ENCODE data around the gene ANXA1. TPM values are rescaled to one million over a fixed set of nuclear protein-coding genes. Genes with fewer than 3 reads are reported as not detected.

Gene ANXA1, protein sequence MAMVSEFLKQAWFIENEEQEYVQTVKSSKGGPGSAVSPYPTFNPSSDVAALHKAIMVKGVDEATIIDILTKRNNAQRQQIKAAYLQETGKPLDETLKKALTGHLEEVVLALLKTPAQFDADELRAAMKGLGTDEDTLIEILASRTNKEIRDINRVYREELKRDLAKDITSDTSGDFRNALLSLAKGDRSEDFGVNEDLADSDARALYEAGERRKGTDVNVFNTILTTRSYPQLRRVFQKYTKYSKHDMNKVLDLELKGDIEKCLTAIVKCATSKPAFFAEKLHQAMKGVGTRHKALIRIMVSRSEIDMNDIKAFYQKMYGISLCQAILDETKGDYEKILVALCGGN
- total RNA-seq (2021) (1.1 to 2.1 TPM (median 1.7 TPM) in 3 replicates), Bru-seq, nascent RNA (percentile 25 among the genes with signal in this experiment)
- long read RNA-seq, experiment 1, transcript ANXA1-201 (13 exons, 1,509 nt): major isoform, 10 of 11 reads
- long read RNA-seq, experiment 1, partial matches to known transcripts: 0 of 11 reads
- long read RNA-seq, experiment 1, other reads (novel, unspliced or antisense): 1 of 11 reads
- long read RNA-seq, experiment 2: 0 reads
- long read RNA-seq, experiment 3, transcript ANXA1-201 (13 exons, 1,509 nt): major isoform, 24 of 26 reads
- long read RNA-seq, experiment 3, partial matches to known transcripts: 0 of 26 reads
- long read RNA-seq, experiment 3, other reads (novel, unspliced or antisense): 1 of 26 reads

GRCh38 chr9:73151653-73152542 is at the start of gene ANXA1:
TSS of gene ANXA1 (plus strand) at chr9:73151865. CDS start at chr9:73158536, 6,671 bp downstream.
- H3K27me3 Mint-ChIP-seq (ENCODE audit: low read depth): no peaks in the 10 kb centered on the region
- 0 out of 2 replicates have a peak, but pooled peaks cover 3% of the 10 kb centered on the region for H3K9me3 Mint-ChIP-seq
- ChIA-PET POLR2A (no interaction called here), CTCF (interaction anchor here (0.6 to 1.7 kb wide), 2 partner anchors 44 to 1056 kb away, joined by 3 to 8 read pairs; no protein-coding TSS in a partner anchor)
- peak within 1 kb of the TSS; percentile 95 for H3K27ac Mint-ChIP-seq
- TF ChIP-seq, protein P1, sequence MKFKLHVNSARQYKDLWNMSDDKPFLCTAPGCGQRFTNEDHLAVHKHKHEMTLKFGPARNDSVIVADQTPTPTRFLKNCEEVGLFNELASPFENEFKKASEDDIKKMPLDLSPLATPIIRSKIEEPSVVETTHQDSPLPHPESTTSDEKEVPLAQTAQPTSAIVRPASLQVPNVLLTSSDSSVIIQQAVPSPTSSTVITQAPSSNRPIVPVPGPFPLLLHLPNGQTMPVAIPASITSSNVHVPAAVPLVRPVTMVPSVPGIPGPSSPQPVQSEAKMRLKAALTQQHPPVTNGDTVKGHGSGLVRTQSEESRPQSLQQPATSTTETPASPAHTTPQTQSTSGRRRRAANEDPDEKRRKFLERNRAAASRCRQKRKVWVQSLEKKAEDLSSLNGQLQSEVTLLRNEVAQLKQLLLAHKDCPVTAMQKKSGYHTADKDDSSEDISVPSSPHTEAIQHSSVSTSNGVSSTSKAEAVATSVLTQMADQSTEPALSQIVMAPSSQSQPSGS (CRISPR knock-in tag; IDR thresholded peaks at IDR 0.05; ENCODE audit: borderline replicate concordance, low read depth): no peak
- TF ChIP-seq CREB1 (CRISPR knock-in tag; IDR thresholded peaks at IDR 0.05) (no peak), NFATC4 (CRISPR knock-in tag; IDR thresholded peaks at IDR 0.05) (no peak), CREM (CRISPR knock-in tag; IDR thresholded peaks at IDR 0.05) (no peak), GRHL2 (CRISPR knock-in tag; IDR thresholded peaks at IDR 0.05; ENCODE audit: insufficient replicate concordance, severe bottlenecking) (no peak), SP1 (CRISPR knock-in tag; conservative IDR thresholded peaks at IDR 0.05) (no peak), RELA (CRISPR knock-in tag; IDR thresholded peaks at IDR 0.05; ENCODE audit: borderline replicate concordance) (no peak), GTF2I (CRISPR knock-in tag; conservative IDR thresholded peaks at IDR 0.05) (no peak), FOXP1 (CRISPR knock-in tag; IDR thresholded peaks at IDR 0.05; ENCODE audit: borderline replicate concordance) (no peak), PRDM15 (CRISPR knock-in tag; IDR thresholded peaks at IDR 0.05) (no peak)
- TF ChIP-seq, protein P2, sequence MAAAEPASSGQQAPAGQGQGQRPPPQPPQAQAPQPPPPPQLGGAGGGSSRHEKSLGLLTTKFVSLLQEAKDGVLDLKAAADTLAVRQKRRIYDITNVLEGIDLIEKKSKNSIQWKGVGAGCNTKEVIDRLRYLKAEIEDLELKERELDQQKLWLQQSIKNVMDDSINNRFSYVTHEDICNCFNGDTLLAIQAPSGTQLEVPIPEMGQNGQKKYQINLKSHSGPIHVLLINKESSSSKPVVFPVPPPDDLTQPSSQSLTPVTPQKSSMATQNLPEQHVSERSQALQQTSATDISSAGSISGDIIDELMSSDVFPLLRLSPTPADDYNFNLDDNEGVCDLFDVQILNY (CRISPR knock-in tag; IDR thresholded peaks at IDR 0.05): no peak
- TF ChIP-seq, protein P3, sequence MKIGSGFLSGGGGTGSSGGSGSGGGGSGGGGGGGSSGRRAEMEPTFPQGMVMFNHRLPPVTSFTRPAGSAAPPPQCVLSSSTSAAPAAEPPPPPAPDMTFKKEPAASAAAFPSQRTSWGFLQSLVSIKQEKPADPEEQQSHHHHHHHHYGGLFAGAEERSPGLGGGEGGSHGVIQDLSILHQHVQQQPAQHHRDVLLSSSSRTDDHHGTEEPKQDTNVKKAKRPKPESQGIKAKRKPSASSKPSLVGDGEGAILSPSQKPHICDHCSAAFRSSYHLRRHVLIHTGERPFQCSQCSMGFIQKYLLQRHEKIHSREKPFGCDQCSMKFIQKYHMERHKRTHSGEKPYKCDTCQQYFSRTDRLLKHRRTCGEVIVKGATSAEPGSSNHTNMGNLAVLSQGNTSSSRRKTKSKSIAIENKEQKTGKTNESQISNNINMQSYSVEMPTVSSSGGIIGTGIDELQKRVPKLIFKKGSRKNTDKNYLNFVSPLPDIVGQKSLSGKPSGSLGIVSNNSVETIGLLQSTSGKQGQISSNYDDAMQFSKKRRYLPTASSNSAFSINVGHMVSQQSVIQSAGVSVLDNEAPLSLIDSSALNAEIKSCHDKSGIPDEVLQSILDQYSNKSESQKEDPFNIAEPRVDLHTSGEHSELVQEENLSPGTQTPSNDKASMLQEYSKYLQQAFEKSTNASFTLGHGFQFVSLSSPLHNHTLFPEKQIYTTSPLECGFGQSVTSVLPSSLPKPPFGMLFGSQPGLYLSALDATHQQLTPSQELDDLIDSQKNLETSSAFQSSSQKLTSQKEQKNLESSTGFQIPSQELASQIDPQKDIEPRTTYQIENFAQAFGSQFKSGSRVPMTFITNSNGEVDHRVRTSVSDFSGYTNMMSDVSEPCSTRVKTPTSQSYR (CRISPR knock-in tag; IDR thresholded peaks at IDR 0.05): no peak
- H3K4me1 Mint-ChIP-seq: peaks cover 47% of the 10 kb centered on the region
- DNase-seq (ENCODE audit: low spot score): no peak
- H3K36me3 Mint-ChIP-seq: no peaks in the 10 kb centered on the region
- H3K4me3 Mint-ChIP-seq: no peak within 1 kb of the TSS
- ATAC-seq: peak; percentile 68
